Glutamatergic neuron (in vitro differentiated cells): Measurements from ENCODE around the gene DGKZ. TPM values are rescaled to one million over a fixed set of nuclear protein-coding genes. Genes with fewer than 3 reads are reported as not detected.
A peak's percentile ranks its signal among the peaks of the same experiment; 100 is the strongest.

ENCODE experiments used
- DNase-seq: peaks from one replicate; pipeline ENCODE4 v3.0.0; 2022
- H3K27ac Mint-ChIP-seq: one replicate; pipeline ENCODE4 v1.8.0; 2020; ENCODE audit warnings: mild to moderate bottlenecking, mixed read lengths, inconsistent platforms; ENCODE audit not compliant: unreplicated experiment
- H3K27me3 Mint-ChIP-seq: one replicate; pipeline ENCODE4 v1.8.0; 2020; ENCODE audit warnings: mild to moderate bottlenecking, moderate library complexity, mixed read lengths, inconsistent platforms; ENCODE audit not compliant: unreplicated experiment
- H3K36me3 Mint-ChIP-seq: one replicate; pipeline ENCODE4 v1.8.0; 2020; ENCODE audit warnings: mild to moderate bottlenecking, mixed read lengths, inconsistent platforms; ENCODE audit not compliant: unreplicated experiment
- H3K4me1 Mint-ChIP-seq: one replicate; pipeline ENCODE4 v1.8.0; 2020; ENCODE audit warnings: mild to moderate bottlenecking, low read depth, mixed read lengths, inconsistent platforms; ENCODE audit not compliant: unreplicated experiment
- H3K4me3 Mint-ChIP-seq: one replicate; pipeline ENCODE4 v1.8.0; 2020; ENCODE audit warnings: mild to moderate bottlenecking, mixed read lengths, inconsistent platforms; ENCODE audit not compliant: unreplicated experiment
- H3K9me3 Mint-ChIP-seq: one replicate; pipeline ENCODE4 v1.8.0; 2020; ENCODE audit warnings: mild to moderate bottlenecking, moderate library complexity, mixed read lengths, inconsistent platforms; ENCODE audit not compliant: unreplicated experiment
- total RNA-seq: library from RNA; stranded (reverse); fragmentation: NEBNext Ultra II Directional; extraction: Animal tissue kit (Norgen Biotek cat#: 25700); gene quantifications from one replicate; pipeline ENCODE4 v1.2.1, GENCODE V29; 2021; ENCODE audit not compliant: unreplicated experiment
- TF ChIP-seq, protein P1 (sequence below): fragments of 200-600 bp; sonication (generic); IDR thresholded peaks from one replicate; pipeline ENCODE4 v1.5.0; 2021; ENCODE audit not compliant: partially characterized antibody, unreplicated experiment

The DGKZ gene
- total RNA-seq, 1 donor from 2014 or later = 60.9 TPM

DNA sequence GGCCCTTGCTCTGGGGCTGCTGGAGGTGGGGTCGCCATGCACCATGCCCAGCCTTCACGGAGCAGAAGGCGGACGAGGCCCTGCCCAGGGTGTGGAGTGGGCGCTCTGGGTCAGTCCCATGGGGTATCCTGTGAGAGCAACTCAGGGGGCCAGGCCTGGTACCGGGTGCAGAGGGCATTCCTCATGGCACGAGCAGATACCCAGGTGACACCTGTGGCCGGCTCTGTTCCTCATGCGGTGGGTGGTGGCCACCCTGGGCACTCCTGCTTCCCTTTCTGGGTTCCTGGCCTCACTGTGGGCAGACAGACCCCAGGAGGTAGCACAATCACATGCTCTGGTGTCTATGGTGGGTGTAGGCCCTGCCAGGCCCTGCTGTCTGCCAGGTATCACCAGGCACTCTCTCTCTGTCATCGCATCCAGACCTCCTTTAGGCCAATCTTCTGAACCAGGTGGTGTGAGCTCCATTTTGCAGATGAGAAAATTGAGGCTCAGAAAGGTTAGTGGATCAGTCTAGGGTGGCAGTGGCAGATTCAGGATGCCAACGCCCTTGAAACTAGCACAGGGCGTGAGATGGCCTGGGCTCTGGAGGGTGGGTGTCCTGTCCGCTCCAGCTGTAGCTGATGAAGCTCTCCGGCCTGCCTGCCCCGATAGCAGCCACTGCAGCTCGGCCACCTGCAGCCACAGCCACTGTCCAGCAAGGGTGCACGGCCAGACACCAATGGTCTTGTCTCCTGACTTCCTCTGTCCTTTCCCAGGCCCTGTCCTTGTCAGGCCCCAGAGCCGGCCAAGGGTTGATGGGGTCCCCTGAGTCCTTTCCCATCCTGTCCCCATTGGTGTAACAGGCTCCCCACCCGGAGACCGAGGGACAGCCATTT lies 15.1 kb downstream of the DGKZ start:
- Mint-ChIP-seq H3K9me3 (peaks cover 3% of the 10 kb centered on the region), H3K4me1 (peaks cover 21% of the 10 kb centered on the region), H3K27ac (peak overlapping the region; percentile 66), H3K27me3 (peaks cover 6% of the 10 kb centered on the region), H3K4me3 (no peak overlapping the region), H3K36me3 (no peaks in the 10 kb centered on the region)
- no peak for DNase-seq
- TF ChIP-seq, protein P1, sequence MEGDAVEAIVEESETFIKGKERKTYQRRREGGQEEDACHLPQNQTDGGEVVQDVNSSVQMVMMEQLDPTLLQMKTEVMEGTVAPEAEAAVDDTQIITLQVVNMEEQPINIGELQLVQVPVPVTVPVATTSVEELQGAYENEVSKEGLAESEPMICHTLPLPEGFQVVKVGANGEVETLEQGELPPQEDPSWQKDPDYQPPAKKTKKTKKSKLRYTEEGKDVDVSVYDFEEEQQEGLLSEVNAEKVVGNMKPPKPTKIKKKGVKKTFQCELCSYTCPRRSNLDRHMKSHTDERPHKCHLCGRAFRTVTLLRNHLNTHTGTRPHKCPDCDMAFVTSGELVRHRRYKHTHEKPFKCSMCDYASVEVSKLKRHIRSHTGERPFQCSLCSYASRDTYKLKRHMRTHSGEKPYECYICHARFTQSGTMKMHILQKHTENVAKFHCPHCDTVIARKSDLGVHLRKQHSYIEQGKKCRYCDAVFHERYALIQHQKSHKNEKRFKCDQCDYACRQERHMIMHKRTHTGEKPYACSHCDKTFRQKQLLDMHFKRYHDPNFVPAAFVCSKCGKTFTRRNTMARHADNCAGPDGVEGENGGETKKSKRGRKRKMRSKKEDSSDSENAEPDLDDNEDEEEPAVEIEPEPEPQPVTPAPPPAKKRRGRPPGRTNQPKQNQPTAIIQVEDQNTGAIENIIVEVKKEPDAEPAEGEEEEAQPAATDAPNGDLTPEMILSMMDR = no peak

GRCh38 chr11:46363031-46363407 lies 15.8 kb downstream of the DGKZ start:
- Mint-ChIP-seq H3K4me1 (peaks cover 23% of the 10 kb centered on the region), H3K4me3 (no peak overlapping the region), H3K27me3 (peaks cover 6% of the 10 kb centered on the region), H3K36me3 (no peaks in the 10 kb centered on the region), H3K27ac (peak overlapping the region; percentile 66), H3K9me3 (peaks cover 3% of the 10 kb centered on the region)
- TF ChIP-seq, protein P1 = no peak
- no peak for DNase-seq

- TF ChIP-seq, protein P1 = no peak
- Mint-ChIP-seq H3K9me3 (peaks cover 5% of the 10 kb centered on the region), H3K4me1 (peaks cover 28% of the 10 kb centered on the region), H3K27me3 (peaks cover 6% of the 10 kb centered on the region), H3K27ac (no peak overlapping the region), H3K4me3 (no peak overlapping the region), H3K36me3 (no peaks in the 10 kb centered on the region)
- peak; percentile 39 for DNase-seq
Observed at GRCh38 chr11:46363455-46364005, 16.3 kb downstream of the DGKZ start.

GRCh38 chr11:46364056-46364455 lies 16.8 kb downstream of the DGKZ start:
- Mint-ChIP-seq H3K27me3 (peaks cover 6% of the 10 kb centered on the region), H3K36me3 (no peaks in the 10 kb centered on the region), H3K9me3 (peaks cover 5% of the 10 kb centered on the region), H3K4me1 (peaks cover 30% of the 10 kb centered on the region), H3K27ac (no peak overlapping the region), H3K4me3 (no peak overlapping the region)
- DNase-seq = no peak
- TF ChIP-seq, protein P1 = no peak

GRCh38 chr11:46364791-46365190 lies 17.5 kb downstream of the DGKZ start:
- peak overlapping the region; percentile 8 for H3K27ac Mint-ChIP-seq
- peaks cover 9% of the 10 kb centered on the region for H3K27me3 Mint-ChIP-seq
- TF ChIP-seq, protein P1 = no peak
- peaks cover 10% of the 10 kb centered on the region for H3K9me3 Mint-ChIP-seq
- DNase-seq = no peak
- H3K4me1 Mint-ChIP-seq = peaks cover 37% of the 10 kb centered on the region
- H3K36me3 Mint-ChIP-seq = no peaks in the 10 kb centered on the region
- H3K4me3 Mint-ChIP-seq = no peak overlapping the region
